NCI-H226 (cell line): ENCODE results near the gene ALG3.
A peak's percentile ranks its signal among the peaks of the same experiment; 100 is the strongest.

ENCODE experiments used
- DNase-seq: peaks from one replicate; pipeline ENCODE4 v3.0.0-alpha.2; 2015

ALG3 gene

DNA sequence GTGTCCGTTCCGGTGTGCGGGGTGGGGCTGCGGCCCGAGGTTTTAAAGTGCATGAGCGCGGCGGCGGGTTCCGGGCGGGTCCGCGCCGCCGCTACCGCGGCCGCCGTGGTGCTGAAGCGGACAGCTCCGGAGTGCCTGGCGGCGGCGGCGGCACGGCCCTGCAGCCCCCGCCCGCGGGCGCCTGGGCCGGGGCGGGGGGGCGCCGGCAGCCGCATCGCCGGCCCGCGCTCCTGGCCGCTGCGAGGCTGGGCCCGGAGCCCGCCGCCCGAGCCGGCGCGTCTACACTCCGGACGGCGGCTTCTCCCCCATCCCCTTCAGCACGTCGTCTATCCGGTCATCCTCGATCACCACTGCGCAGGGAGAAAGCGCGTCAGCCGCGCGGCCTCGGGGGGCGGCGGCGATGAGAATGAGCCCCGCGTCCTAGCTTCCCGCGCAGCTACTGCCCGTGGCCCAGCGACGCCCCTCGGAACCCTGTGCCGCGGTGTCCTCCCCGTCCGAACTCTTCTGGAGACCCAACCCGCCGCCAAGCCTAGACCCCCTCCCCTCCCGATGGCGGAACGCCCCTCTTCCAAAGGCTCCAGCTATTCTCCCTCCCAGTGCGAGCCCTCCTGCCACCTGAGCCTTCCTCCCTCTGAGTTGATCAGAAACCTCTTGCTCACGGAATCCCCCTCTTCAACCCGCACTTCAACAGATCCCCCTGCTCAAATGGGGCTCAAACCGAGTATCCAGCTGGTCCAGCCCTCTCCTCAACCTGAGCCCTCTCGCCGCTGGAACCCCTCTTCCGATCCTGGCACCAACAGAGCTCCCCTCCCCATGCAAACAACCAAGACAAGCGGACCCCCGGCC is 11.3 kb upstream of the ALG3 start:
- DNase-seq = no peak

DNA sequence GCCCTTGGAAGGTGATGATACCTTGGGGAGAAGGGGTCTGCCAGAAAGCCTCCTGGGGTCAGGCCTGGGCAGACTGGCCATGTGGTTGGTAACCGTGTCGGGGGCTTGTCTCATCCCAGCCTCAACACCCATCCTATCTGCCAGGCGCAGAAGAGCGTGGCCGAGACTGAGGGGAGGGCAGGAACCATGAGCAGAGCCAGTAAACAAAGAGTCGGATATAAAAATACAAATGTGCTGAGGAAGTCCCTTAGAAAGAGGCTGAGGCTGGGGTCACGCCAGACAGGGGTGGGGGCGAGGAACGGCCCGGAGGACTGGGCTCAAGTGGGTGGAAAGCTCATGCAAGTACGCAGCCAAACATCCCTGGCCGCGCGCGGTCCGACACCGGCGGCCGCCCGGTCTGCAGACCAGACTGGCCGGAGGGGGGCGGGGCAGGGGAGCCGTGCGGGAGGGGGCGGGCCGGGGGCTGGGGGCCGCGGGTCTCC is 10.7 kb upstream of the ALG3 start:
- no peak for DNase-seq

DNA sequence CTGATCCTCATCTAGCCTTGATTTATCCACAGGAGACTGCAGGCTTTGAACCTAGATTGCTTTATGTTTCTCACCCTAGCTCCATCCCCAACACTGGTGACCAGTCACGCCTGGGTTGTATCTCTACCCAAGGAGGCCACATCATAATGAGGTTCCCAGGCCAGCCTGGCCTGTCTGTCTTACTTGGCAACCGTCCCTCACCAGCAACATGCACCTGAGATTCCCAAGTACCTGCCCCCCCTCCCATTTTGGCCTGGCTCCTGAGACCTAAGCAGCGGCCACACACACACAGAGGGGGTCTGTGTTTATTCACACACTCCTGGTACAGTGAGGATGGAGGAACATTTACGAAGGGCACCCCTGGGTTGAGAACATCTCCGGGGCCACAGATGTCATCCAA is 10.2 kb upstream of the ALG3 start:
- DNase-seq = no peak

DNA sequence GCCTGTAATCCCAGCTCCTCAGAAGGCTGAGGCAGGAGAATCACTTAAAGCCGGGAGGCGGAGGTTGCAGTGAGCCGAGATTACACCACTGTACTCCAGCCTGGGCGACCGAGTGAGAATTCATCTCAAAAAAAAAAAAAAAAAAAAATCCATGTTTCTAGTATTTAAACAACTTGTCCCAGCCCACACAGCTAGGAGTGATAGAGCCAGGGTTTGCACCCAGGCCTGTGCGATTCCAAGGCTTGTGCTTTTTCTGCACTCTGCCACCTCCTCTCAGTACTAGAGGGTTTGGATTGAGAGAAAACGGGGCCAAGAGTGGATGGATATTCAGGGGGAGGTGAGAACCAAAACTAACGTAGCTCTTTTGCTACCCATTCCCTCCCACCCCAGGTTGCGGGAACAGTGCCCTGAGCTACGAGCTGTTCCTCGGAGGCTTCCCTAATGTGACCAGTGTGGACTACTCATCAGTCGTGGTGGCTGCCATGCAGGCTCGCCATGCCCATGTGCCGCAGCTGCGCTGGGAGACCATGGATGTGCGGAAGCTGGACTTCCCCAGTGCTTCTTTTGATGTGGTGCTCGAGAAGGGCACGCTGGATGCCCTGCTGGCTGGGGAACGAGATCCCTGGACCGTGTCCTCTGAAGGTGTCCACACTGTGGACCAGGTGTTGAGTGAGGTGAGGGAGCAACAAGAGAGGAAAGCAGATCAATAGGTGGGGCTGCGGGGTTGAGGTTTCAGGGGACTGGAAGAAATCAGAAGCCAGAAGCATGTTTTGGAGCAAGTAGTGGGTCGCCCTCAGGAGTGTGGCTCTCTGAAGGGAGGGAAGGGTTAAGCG is 8.5 kb upstream of the ALG3 start:
- no peak for DNase-seq

DNA sequence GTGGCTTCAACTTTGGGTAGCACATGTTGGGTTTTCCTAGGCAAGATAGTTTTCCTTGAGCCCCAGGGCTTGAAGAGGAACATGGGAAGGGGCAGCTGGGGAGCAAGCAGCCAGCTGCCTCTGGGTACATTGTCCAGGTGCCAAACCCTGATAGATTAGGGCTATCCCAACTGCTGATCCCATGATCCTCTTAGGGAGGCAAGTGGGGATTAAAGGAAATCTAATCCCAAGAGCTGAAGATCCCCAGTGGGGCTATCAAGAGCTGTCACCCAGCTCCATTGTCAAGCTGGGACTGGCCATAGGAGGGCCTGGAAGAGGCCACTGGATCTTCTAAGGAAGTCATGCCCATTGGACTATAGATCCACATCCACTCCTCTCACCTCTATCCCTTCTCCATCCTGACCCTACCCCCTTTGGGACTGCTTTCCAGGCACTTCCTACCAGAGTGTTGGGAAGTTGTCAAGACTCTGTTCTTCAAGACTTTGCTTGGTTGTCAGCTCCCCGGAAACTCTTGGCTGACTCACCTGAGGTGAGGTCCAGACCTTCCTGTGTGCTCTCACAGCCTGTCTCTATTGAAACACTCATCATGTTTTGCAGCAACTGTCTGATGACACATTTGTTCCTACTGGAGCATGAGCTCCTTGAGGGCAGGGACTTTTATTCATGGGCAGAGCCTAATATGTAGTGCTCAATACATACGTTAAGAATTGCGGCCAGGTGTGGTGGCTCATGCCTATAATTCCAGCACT is 6.7 kb upstream of the ALG3 start:
- DNase-seq = peak; percentile 51

DNA sequence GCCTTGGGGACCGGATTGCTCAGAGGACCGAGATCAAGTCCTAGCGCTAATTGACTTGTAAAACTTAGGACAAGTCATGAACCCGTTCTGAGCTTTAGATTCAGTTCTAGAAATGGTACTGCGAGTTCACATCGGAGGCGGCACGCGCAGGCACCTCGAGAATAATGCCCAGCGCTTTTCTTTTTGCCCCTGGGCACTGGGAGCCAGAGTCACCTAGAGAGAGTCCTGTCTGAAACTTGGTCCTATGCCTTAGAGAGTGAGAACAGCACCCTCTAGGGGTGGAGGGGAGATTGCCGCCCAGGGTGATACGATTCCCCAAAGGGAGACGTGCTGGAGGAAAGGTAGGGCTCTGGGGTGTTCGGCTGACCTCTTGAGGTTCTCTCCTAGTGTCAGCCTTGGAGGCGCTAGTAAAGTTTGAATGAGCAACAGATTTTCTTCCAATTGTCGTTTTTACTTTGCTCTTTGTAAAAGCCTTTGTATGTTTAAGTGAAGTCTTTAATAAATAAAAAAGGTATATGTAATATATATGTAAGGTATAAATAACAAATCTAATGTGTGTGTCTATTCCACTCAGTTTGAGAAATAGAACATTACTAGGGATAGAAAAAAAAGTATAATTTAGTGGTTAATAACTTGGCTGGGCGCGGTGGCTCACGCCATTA is 1.5 kb upstream of the ALG3 start:
- peak; percentile 83 for DNase-seq

DNA sequence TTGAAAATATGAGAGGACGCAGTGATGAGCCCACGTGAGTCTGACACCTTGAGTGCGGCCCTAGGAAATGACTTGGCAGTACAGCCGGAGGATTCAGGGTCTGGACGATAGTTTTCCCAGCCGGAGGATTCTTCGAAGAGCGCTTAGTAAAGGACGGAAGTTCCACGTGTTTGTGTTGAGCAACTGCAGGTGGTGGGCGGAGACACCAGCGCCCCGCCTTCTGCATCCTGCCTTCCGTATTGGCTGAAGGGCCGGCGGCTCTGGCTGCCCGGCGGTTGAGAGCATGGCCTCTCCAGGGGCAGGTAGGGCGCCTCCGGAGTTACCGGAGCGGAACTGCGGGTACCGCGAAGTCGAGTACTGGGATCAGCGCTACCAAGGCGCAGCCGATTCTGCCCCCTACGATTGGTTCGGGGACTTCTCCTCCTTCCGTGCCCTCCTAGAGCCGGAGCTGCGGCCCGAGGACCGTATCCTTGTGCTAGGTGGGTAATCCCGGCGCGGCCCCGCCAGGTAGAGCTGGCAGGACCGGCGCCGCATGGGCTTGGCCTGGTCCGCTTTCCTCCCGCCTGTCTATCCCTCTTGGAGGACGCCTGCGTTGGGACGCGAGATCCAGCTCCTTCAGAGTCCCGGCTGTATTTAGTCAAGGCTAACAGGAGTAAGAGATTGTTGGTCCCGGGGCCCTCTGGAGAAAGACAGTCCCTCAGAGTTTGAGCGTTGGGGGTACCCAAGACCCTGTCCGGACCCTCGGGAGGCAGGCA is 827 bp upstream of the ALG3 start, which contains the start of gene EEF1AKMT4:
Gene EEF1AKMT4 (plus strand): TSS at position 261 of the 755 bp plus-strand sequence. CDS start 23 bp downstream, at position 284.
- peak; percentile 97 for DNase-seq

DNA sequence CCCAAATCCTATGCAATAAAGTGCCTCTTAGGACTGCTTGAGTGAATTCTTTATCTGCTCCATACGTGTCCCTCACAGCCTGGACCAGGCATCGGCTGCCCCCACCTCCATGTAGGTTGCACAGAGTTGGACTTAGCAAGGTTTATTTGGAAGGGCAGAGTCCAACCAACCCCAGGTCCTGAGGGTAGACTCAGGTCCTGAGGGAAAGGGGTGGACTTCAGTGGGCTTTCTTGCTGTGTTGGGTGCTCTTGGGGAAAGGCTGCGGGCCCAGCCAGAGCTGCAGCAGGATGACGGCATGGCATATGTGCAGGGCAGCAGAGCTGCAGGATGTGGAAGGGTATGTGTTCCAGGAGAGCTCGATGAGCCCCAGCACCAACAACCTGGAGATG is 6.5 kb downstream of the ALG3 start:
- no peak for DNase-seq

DNA sequence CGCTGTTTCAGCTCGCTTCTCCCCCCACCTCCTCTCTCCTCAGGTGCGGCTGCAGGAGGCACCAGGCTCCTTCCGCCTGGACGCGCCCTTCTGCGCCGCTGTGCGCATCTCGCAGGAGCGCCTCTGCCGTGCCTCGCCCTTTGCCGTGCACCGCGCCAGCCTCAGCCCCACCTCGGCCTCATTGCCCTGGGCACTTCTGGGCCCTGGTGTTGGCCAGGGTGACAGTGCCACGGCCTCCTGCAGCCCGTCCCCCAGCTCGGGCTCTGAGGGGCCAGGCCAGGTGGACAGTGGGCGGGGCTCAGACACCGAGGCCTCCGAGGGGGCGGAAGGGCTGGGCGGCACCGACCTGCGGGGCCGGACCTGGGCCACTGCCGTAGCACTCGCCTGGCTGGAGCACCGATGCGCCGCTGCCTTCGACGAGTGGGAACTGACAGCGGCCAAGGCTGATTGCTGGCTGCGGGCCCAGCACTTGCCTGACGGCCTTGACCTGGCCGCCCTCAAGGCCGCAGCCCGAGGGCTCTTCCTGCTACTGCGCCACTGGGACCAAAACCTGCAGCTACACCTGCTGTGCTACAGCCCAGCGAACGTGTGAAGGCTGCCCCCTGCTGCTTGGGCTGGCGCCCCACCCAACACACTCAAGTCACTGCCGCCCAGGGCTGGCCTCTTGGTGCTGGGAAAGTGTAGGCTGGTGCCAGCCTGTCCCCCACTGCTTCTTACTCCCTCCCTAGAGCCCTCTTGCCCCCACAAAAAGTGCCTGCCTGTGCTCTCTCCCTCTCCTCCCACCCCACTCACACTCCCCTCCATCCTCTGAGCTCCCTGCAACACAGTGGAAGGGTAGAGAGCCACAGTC is 7.1 kb downstream of the ALG3 start:
- DNase-seq = no peak

DNA sequence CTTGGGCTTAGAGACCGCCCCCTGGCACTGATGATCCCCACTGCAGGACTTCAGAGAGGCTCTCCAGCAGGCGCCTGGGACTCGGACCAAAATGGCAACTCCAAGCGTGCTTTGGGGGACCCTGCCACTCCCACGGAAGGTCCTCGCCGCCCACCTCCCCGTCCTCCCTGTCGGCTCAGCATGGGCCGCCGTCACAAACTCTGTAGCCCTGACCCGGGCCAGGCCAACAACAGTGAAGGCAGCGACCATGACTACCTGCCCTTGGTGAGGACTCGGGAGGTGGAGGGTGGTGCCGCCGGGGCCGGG is 7.7 kb downstream of the ALG3 start:
- DNase-seq = no peak

DNA sequence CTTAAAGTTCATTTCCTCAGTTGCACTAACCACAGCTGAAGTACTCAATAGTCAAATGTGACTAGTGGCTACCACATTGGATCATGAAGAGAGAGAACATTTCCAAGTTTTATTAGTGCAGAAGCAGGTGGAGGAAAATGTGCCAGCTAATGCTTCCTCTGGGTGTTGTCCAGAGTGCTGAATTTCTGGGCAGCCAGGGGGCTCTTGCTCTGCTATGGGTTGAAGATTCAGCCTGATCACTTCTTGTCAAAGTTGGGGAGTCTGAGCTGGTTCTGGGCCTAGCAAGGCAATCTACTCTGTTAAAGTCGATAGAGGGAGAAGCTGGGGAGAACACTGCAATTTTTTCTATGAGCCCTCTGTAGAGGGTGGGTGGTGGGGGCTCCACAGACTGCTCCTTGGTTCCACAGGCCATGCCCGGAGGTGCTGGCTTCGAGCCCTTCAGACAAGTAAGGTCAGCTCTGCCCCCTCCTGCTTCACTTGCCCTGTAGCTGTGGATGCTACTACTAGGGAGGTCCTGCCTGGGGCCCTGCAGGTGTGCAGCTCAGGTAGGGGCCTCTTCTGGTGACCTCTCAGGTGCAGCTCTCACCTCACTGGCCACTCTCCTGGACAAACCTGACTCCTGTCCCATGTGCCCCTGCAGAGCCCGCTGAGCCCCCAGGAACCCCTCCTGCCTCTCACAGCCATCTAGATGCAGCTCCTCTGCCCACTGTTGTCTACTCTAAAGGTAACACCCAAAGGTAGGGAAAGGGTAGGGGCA is 8.2 kb downstream of the ALG3 start:
- DNase-seq = peak; percentile 35

DNA sequence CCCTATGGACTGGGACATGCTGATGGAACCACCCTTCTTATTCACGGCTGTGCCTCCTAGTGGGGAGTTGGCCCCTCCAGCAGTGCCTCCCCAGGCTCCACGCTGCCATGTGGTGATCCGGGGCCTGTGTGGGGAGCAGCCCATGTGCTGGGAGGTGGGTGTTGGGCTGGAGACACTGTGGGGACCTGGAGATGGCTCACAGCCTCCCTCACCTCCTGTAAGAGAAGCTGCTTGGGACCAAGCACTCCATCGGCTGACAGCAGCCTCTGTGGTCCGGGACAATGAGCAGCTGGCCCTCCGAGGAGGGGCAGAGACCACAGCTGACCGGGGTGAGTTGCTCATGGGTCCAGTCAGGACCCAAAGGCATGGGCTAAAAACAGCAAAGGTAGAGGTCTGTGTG is 9.1 kb downstream of the ALG3 start:
- DNase-seq = no peak

DNA sequence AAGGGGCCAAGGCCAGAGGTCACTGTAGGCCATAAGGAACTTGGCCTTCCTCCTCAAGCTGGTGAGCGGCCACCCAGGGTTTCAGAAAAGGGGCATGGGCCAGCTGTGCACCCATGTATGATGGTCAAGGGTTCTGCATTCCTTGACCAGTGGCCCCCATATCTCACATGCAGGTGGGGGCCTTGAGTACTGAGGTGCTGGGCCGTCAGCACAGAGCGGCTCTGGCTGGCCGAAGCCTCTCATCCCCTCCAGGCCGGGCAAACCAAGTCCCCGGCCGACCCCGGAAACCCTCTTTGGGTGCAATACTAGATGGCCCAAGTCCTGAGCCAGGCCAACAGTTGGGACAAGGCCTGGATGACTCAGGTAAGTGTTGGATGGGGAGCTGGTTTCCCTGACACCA is 9.5 kb downstream of the ALG3 start:
- no peak for DNase-seq

DNA sequence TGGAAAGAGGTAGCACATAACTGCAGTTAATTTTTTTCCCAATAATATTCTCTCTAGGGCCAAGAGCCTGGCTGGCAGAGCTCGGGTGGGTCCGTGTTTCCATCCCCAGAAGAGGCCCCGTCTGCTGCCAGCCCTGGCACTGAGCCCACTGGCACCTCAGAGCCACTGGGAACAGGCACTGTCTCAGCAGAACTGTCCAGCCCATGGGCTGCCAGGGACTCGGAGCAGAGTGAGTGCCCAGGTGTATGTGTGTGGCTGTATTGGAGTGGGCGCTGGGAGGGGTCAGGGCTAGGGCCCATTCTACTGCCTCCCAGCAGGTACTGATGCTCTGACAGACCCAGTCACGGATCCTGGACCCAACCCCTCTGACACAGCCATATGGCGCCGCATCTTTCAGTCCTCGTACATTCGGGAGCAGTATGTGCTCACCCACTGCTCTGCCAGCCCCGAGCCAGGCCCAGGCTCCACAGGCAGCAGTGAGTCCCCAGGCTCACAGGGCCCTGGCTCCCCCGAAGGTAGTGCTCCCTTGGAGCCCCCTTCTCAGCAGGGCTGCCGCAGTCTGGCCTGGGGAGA is 10.4 kb downstream of the ALG3 start:
- no peak for DNase-seq

DNA sequence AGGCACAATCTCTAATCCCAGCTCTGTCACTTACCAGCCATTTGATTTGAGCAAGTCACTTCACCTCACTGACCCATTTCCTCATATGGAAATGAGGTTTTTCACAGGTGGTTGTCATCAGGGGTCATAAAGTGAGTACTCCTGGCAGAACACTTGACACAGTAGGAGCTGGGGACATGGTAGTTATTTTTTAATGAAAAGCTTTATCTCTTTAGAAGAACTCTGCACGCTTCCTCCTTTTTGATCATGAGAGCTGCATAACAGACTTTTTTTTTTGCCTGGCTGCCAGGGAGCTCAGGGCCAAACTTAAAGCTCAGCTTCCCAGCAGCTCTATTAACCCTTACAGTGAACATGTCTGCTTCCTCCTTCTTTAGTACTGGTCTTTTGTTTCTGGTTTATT is 11.0 kb downstream of the ALG3 start:
- DNase-seq = no peak

DNA sequence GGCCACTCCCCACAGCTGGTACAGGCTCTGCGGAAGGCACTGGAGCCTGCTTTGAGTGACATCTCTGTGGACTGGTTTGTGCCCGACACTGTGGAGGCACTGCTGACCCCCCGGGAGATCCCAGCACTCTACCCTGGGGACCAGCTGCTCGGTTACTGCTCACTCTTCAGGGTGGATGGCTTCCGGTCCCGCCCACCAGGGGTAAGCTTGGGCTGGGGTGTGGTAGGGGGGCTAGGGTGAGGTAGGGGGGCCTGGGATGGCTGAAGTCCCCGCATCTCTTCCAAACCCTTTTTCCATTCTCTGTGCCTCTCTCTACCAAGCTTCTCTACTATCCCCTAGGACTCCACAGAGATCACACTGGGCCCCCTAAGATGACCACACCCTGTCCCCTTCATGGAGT is 11.6 kb downstream of the ALG3 start:
- no peak for DNase-seq

DNA sequence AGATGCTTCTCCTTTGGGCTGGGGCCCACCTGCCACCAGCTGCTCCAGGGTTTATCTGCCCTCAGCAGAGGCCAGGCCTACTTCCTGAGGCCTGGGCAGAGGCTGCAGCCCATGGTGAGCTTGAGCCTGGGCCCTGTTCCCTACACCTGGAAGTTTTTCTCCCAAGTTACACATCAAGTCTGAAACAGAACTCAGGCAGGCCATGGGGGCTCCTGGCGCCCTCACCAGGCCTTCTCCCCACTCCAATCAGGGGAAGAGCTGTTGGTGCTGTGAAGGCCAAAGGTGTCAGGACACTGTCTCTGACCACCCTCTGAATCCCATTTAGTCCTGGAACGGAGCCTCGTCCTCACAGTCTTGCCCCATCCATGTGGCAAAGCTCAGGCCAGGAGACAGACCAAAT is 12.1 kb downstream of the ALG3 start:
- DNase-seq = no peak

DNA sequence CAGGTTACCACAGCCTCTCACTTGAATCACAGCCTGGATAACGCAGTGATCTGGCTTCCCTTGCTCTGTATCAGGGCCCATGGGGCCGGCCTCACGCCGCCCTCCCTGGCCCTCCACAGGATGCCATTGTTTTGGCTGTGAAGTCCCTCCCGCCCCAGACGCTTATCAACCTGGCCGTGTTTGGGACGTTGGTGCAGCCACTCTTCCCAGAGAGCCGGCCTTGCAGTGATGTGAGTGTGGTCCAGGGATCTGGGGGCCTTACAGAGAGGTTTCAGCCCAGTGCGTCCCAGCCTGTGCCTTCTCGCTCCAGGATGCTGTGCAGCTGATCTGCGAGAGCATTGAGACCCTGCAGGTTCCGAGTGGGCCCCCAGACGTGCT is 12.7 kb downstream of the ALG3 start:
- no peak for DNase-seq

DNA sequence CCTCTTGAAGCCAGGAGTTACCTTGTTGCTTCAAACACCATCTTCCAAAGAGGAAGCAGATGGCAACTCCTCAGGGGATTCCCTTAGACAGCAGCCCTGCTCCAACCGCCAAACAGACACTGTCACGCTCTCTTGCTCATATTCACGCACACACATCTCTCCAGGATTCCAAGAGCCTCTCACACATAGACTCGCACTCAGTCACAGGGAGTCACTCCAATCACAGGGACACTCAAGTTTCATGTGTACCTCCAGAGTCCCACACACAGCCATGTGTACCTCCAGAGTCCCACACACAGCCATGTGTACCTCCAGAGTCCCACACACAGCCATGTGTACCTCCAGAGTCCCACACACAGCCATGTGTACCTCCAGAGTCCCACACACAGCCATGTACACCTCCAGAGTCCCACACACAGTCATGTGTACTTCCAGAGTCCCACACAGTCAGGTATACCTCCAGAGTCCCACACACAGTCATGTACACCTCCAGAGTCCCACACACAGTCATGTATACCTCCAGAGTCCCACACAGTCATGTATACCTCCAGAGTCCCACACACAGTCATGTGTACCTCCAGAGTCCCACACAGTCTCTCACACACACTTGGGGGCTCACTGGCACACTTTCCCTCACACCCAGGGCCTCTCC is 13.3 kb downstream of the ALG3 start:
- no peak for DNase-seq
